Fibroblast of pulmonary artery (primary cell): ENCODE measurements around the gene SLC6A3.
A peak's percentile ranks its signal among the peaks of the same experiment; 100 is the strongest.

ENCODE experiments used
- DNase-seq: peaks from one replicate; pipeline ENCODE4 v3.0.0-alpha.2; 2010; ENCODE audit warnings: low read depth
- H3K4me3 ChIP-seq: replicated peaks from 2 replicates; pipeline ENCODE4 v1.5.1; 2011; ENCODE audit warnings: low read depth, mild to moderate bottlenecking, control low read depth, low read length, moderate library complexity
- TF ChIP-seq, protein P1 (sequence below): IDR thresholded peaks from 2 replicates; pipeline ENCODE4 v1.5.1; 2011; ENCODE audit warnings: mild to moderate bottlenecking, control low read depth, low read length, inconsistent platforms; ENCODE audit errors: missing control alignments

SLC6A3 gene

DNA sequence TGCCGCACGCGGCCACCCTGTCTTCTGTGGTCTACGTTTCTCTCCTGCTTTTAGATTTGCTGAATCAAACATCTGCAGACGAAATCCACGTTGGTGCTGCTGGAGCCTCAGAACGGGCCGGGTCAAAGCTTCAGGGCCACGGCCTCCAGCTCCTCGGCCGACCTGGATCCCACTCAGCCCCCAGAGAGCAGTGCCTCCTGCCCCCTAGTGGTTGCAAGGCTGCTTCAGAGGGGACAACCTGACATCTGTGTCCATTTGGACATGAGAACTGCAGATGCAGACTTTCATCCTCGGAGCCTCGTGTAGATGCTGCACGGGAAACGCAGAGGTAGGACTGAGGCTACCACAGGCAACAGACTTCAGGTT lies 23.0 kb upstream of the SLC6A3 start:
- H3K4me3 ChIP-seq: no peak overlapping the region
- TF ChIP-seq, protein P1, sequence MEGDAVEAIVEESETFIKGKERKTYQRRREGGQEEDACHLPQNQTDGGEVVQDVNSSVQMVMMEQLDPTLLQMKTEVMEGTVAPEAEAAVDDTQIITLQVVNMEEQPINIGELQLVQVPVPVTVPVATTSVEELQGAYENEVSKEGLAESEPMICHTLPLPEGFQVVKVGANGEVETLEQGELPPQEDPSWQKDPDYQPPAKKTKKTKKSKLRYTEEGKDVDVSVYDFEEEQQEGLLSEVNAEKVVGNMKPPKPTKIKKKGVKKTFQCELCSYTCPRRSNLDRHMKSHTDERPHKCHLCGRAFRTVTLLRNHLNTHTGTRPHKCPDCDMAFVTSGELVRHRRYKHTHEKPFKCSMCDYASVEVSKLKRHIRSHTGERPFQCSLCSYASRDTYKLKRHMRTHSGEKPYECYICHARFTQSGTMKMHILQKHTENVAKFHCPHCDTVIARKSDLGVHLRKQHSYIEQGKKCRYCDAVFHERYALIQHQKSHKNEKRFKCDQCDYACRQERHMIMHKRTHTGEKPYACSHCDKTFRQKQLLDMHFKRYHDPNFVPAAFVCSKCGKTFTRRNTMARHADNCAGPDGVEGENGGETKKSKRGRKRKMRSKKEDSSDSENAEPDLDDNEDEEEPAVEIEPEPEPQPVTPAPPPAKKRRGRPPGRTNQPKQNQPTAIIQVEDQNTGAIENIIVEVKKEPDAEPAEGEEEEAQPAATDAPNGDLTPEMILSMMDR: peak; percentile 57
- peak; percentile 37 for DNase-seq

DNA sequence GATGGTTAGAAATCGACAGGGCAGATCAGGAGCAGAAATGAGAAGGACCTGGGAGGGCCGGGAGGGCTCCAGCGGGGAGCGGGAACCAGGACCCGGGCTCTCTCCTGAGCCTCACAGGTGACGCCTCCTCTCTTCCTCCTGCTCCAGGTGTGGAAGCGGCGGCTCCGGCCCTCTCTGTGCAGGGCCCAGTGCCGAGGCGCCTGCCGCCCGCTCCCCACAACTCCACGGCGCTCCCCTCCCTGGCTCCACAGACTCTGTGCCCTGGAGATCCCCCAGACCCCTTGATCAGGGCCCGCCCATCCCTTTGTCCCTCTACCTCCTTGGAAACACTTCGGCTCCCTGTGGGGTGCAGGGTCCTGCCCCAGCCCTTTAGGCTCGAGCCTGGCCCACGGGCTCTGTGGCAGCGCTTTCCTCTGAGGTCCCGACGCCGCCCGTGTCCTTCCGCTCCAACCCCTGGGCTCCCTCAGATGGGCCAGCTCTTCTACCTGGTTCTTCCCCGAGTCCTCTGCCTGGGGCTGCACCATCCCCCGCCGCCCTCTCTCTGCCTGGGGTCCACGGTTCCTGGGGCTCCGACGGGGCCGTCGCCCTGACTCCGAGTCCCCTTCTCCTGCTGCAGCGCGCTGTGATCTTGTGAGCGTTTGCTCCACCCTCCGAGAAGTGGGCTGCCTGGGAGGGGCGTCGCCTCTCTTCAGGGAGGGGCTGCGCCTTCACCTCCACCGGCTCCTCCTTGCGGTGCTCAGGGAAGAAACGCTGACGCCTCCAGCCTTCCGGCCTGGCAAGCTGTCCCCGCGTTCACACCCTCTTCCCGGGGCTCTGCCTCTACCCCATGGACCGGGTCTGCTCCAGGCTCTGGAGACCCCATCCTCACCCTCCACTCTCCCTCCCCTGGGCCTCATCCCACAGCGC lies 22.4 kb upstream of the SLC6A3 start:
- TF ChIP-seq, protein P1: no peak
- DNase-seq: no peak

DNA sequence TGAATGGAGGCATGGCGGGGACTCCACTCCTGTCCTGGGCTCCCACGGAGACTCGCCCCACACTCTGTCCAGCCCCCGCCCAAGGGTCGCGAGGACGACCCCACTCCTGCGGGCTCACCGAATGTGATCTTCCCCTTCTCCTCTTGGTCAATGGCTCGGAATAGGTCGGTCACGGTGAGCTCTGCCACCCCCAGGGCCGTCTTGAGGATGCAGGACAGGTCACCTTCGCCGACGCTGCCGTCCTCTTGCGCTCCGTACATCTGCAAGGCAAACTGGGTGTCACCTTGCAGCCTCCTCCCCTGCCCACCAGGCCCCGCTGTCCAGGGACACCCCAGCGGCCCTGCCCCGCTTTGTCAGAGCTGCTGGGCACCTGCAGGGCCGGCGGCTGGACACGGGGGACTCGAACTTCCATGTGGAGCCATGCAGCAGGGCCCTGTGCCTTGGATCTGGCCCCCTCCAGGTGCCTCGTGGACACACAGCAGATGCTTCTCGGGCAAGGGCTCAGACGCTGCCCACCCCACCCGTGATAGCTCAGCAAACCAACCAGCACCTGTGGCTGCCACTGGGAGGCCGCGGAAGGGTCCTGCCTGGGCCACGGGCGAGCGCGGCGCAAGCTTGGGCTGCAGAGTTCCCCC lies 21.5 kb upstream of the SLC6A3 start:
- no peak overlapping the region for H3K4me3 ChIP-seq
- DNase-seq: no peak
- TF ChIP-seq, protein P1: no peak

More for the DNA sequence above, 22.4 kb upstream of the SLC6A3 start:
- no peak overlapping the region for H3K4me3 ChIP-seq

DNA sequence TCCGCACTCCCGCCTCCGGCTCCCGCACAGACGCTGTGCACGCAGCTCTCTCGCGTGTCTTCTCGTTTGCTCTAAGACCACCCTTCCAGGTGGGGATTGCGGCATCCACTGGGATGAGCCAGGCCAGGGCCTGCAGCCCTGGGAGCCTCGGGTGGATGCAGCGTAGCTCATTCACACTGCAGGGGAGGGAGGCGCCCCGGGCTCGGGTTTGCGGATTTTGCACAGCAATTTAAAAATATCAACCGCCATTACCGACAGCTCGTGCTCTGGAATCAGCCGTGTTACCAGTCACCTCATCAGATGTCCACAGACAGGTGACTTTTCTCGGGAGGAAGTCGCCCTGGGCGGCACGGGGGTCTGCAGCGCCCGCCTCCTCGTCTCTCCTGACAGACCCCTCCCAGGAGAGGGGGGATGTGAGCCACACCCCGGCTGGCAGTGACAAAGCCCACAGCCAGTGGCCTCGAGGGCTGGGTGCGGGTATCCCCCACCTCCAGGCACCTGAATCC lies 20.8 kb upstream of the SLC6A3 start:
- TF ChIP-seq, protein P1: no peak
- DNase-seq: no peak
- H3K4me3 ChIP-seq: no peak overlapping the region

DNA sequence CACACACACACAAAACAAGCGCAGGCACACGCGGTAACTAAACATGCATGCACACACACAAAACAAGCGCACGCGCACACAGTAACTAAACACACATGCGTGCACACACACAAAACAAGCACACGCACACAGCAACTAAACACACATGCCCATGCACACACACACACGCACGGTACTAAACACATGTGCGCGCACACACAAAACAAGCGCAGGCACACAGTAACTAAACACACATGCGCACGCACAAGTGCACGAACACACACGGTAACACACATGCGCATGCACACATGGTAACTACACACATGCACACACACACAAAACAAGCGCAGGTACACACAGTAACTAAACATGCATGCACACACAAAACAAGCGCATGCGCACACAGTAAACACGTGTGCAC lies 19.9 kb upstream of the SLC6A3 start:
- no peak overlapping the region for H3K4me3 ChIP-seq
- TF ChIP-seq, protein P1: no peak
- no peak for DNase-seq

DNA sequence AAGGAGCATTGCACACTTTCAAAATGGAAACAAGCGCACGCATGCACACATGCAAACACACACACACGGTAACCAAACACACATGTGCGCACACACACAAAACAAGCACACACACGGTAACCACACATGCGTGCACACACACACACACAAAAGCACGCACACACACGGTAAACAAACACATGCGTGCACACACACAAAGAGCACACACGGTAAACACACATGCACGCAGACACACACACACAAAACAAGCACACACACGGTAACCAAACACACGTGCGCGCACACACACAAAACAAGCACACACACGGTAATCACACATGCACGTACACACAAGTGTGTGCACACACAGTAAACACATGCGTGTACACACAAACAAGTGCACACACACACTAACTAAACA lies 19.3 kb upstream of the SLC6A3 start:
- DNase-seq: no peak
- H3K4me3 ChIP-seq: no peak overlapping the region
- TF ChIP-seq, protein P1: no peak
